PC-9 (cell line): ENCODE measurements around the gene TLE5.

ENCODE experiments used
- CTCF ChIP-seq: fragments of 200-600 bp; sonication (generic); conservative IDR thresholded peaks from 2 replicates; pipeline ENCODE4 v1.6.1; 2017; ENCODE audit warnings: mixed run types, antibody characterized with exemption, mild to moderate bottlenecking, moderate library complexity
- EZH2 ChIP-seq: fragments of 200-600 bp; sonication (generic); IDR thresholded peaks from 2 replicates; pipeline ENCODE4 v1.8.0; 2017; ENCODE audit warnings: antibody characterized with exemption, low read depth

- TF ChIP-seq CTCF (no peak), EZH2 (no peak)
Observed at GRCh38 chr19:3034656-3035541, 27.4 kb downstream of the TLE5 start.
